ENCODE measurements around the gene CCDC107.

DNA sequence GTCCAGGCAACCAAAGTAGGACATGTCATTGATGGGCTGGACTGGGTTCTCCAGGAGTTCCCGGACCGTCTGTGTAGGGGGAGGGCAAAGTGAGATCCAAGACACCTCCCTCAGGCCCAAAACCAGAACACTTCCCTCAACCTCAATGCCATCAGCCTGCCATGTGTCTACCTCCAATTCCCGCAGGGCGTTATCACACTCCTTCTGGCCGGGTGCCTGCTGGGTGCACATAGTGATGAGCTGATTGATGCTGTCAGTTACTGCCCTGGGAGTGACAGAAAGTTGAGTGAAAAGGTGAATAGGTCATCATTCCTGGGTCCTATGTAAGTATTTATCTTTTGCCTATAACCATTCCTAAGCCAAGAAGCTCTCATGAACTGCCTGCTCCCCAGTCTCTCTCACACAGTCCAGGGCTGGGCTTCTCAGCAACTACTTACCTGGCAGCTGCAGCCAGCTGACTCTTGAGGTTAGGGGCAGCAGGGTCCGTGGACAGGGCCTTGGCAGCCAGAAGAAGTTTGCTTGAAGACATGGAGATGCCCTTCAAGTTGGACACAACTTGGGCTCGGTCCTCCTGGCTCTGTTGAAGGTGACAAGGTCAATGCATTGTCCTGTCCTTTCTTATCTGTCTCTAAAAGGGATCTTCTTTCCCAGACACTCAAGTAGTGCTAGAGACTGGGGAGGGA lies 52.9 kb downstream of the CCDC107 start:
- TF ChIP-seq, protein P1, sequence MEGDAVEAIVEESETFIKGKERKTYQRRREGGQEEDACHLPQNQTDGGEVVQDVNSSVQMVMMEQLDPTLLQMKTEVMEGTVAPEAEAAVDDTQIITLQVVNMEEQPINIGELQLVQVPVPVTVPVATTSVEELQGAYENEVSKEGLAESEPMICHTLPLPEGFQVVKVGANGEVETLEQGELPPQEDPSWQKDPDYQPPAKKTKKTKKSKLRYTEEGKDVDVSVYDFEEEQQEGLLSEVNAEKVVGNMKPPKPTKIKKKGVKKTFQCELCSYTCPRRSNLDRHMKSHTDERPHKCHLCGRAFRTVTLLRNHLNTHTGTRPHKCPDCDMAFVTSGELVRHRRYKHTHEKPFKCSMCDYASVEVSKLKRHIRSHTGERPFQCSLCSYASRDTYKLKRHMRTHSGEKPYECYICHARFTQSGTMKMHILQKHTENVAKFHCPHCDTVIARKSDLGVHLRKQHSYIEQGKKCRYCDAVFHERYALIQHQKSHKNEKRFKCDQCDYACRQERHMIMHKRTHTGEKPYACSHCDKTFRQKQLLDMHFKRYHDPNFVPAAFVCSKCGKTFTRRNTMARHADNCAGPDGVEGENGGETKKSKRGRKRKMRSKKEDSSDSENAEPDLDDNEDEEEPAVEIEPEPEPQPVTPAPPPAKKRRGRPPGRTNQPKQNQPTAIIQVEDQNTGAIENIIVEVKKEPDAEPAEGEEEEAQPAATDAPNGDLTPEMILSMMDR (IDR thresholded peaks at IDR 0.05) = no peak
- TF ChIP-seq ZFX (IDR thresholded peaks at IDR 0.05; ENCODE audit: borderline replicate concordance) = no peak

Measured in 22Rv1 (cell line).